AG04450 (cell line): ENCODE data around the gene ARHGEF25. TPM values are rescaled to one million over a fixed set of nuclear protein-coding genes. Genes with fewer than 3 reads are reported as not detected.
A peak's percentile ranks its signal among the peaks of the same experiment; 100 is the strongest.
"Not testable (repeated sequence)": the region's sequence is repeated elsewhere in the genome, so short reads cannot be mapped to it uniquely, and the experiment has no call there.

Experiments
- CTCF ChIA-PET: fragments of 300-600, 350-600 bp; formaldehyde crosslinking; extraction: SDS; loops from one replicate; lab custom pipeline; 2022; ENCODE audit warnings: antibody characterized with exemption, inconsistent platforms; lab: Charles Lee
- POLR2A ChIA-PET: fragments of 350-600 bp; formaldehyde crosslinking; extraction: SDS; loops from one replicate; lab custom pipeline; 2021; ENCODE audit warnings: antibody characterized with exemption, inconsistent platforms; lab: Yijun Ruan, JAX
- DNase-seq: peaks from one replicate; pipeline ENCODE4 v3.0.0-alpha.2; 2011; ENCODE audit warnings: low read depth, low spot score
- H3K27ac ChIP-seq: one replicate; pipeline ENCODE4 v1.5.1; 2012; ENCODE audit warnings: low read depth, low read length, control low read depth
- H3K27me3 ChIP-seq: one replicate; pipeline ENCODE4 v1.6.0; 2012; ENCODE audit warnings: low read length; ENCODE audit not compliant: control insufficient read depth, insufficient read depth
- H3K4me3 ChIP-seq: 2 replicates; pipeline ENCODE4 v1.5.1; 2011; ENCODE audit warnings: mild to moderate bottlenecking, low read depth, low read length, control low read depth
- H3K9me3 ChIP-seq: 2 replicates; pipeline ENCODE4 v1.5.1; 2012; ENCODE audit warnings: low read length; ENCODE audit not compliant: control insufficient read depth, insufficient read depth
- polyA plus RNA-seq: library from polyadenylated mRNA; depleted of rRNA; stranded (reverse); fragments of >200 nt; gene quantifications from 2 replicates; pipeline ENCODE4 v1.2.3, GENCODE V29; 2011
- TF ChIP-seq, protein P1 (sequence below): IDR thresholded peaks from 2 replicates; pipeline ENCODE4 v1.5.1; 2011; ENCODE audit warnings: low read depth, low read length, control low read depth, inconsistent platforms

The ARHGEF25 gene
- polyA plus RNA-seq, 1 experiment = 23.4 TPM

DNA sequence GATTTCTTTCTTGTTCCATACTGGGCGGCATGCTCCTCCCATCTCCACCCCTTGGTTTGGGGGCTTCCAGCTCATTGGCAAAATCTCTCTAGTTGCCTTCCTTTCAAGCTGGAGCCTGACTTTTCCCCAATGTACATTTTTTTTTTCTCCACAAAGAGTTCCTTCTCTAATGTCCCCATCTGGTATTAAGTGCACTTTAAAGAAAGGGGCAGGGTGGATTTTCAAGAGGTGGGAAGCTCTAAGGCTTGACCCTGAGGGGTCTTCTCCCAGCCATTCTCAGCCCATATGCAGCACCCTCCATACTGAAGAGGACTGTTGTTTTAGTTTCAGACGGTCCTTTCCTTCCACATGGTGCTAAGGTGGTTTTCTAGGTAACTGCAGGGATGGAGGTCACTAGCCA lies 26.1 kb upstream of the ARHGEF25 start:
- POLR2A ChIA-PET = interaction anchor here (0.7 to 1.0 kb wide), 2 partner anchors 18 to 126 kb away, joined by 3 to 5 read pairs; no protein-coding TSS in a partner anchor

DNA sequence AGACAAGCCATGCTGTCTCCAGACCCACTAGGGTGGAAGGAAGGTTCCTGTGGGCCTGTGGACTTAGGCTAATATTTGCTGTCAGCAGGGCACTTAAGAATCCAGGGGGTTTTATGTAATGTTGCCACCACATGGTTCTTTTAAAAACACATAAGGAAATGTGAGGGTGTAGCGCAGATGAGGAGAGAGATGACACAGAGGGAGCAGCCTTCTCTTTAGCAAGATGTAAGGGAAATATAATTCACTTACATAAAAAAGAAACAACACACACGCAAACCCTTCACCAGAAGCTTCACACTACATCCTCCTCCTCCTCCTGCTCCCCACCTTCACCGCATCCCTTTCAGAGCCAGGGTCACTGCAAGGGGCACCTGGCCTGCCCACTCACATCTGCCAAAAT lies 25.1 kb upstream of the ARHGEF25 start:
- Histone ChIP-seq H3K9me3 (no peaks in the 10 kb centered on the region; the same call in 1 of the 2 replicates), H3K4me3 (no peak overlapping the region), H3K27me3 (peaks cover 20% of the 10 kb centered on the region), H3K27ac (no peak overlapping the region)
- TF ChIP-seq, protein P1, sequence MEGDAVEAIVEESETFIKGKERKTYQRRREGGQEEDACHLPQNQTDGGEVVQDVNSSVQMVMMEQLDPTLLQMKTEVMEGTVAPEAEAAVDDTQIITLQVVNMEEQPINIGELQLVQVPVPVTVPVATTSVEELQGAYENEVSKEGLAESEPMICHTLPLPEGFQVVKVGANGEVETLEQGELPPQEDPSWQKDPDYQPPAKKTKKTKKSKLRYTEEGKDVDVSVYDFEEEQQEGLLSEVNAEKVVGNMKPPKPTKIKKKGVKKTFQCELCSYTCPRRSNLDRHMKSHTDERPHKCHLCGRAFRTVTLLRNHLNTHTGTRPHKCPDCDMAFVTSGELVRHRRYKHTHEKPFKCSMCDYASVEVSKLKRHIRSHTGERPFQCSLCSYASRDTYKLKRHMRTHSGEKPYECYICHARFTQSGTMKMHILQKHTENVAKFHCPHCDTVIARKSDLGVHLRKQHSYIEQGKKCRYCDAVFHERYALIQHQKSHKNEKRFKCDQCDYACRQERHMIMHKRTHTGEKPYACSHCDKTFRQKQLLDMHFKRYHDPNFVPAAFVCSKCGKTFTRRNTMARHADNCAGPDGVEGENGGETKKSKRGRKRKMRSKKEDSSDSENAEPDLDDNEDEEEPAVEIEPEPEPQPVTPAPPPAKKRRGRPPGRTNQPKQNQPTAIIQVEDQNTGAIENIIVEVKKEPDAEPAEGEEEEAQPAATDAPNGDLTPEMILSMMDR = no peak
- CTCF ChIA-PET = interaction anchor here (0.9 to 6.7 kb wide), 4 partner anchors 36 to 148 kb away, joined by 11 to 112 read pairs (median 48); partner anchors contain the start of genes B4GALNT1 and OS9
- no peak for DNase-seq
- POLR2A ChIA-PET = no interaction called here

More for the DNA sequence above, 26.1 kb upstream of the ARHGEF25 start:
- CTCF ChIA-PET = interaction anchor here (0.9 to 6.7 kb wide), 8 partner anchors 8 to 149 kb away, joined by 3 to 112 read pairs (median 45); partner anchors contain the start of genes B4GALNT1 and OS9
- DNase-seq = no peak
- peaks cover 22% of the 10 kb centered on the region for H3K27me3 ChIP-seq
- H3K9me3 ChIP-seq = no peaks in the 10 kb centered on the region
- TF ChIP-seq, protein P1 = no peak
- H3K4me3 ChIP-seq = no peak overlapping the region
- no peak overlapping the region for H3K27ac ChIP-seq

DNA sequence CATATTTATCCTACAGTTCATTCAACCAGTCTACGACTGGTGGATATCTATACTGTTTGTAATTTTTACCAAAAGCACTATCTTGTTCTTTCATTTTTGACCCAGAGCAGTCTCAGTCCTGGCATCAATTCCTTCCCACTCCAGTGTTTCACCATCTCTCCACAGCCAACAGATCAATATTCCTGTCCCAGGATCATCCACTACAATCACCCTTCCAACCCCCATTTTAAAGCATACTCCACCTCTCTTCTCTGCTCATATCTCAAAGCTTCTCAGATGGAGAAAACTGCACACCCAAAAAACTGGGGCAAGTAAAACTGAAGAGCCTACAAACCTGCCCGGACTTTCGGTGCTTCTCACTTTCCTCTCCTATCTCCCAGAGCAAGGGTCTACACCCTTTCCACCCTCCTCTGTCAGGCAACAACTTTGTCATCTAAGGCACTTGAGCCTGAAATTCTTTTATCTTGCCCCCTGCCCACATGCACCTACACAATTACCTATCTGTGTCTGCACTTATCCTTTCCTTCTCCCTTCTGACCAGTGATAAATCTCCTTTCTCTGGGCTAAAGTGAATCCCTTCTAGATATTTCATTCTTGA lies 24.3 kb upstream of the ARHGEF25 start:
- H3K27me3 ChIP-seq = peaks cover 20% of the 10 kb centered on the region
- TF ChIP-seq, protein P1 = no peak
- DNase-seq = no peak
- no peak overlapping the region for H3K4me3 ChIP-seq
- no peak overlapping the region for H3K27ac ChIP-seq
- ChIA-PET CTCF (interaction anchor here (4.3 kb wide), 1 partner anchor 47 kb away, joined by 59 read pairs; the partner anchor contains the start of gene B4GALNT1), POLR2A (no interaction called here)
- H3K9me3 ChIP-seq = no peaks in the 10 kb centered on the region; the same call in 1 of the 2 replicates

DNA sequence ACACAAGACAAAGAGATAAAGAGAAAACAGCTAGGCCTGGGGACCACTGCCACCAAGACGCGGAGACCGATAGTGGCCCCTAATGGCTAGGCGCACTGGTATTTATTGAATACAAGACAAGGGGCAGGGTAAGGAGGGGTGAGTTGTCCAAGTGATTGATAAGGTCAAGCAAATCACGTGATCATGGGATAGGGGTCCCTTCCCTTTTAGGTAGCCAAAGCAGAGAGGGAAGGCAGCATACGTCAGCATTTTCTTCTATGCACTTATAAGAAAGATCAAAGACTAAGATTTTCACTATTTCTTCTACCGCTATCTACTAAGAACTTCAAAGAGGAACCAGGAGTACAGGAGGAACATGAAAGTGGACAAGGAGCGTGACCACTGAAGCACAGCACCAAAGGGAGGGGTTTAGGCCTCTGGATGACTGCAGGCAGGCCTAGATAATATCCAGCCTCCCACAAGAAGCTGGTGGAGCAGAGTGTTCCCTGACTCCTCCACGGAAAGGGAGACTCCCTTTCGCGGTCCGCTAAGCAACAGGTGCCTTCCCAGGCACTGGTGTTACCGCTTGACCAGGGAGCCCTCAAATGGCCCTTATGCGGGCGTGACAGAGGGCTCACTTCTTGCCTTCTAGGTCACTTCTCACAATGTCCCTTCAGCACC lies 22.2 kb upstream of the ARHGEF25 start:
- H3K27me3 ChIP-seq = peaks cover 18% of the 10 kb centered on the region
- POLR2A ChIA-PET, H3K27ac ChIP-seq, H3K9me3 ChIP-seq, DNase-seq, H3K4me3 ChIP-seq: not testable (repeated sequence)
- CTCF ChIA-PET = interaction anchor here (1.4 kb wide), 1 partner anchor 44 kb away, joined by 4 read pairs; the partner anchor contains the start of gene B4GALNT1

DNA sequence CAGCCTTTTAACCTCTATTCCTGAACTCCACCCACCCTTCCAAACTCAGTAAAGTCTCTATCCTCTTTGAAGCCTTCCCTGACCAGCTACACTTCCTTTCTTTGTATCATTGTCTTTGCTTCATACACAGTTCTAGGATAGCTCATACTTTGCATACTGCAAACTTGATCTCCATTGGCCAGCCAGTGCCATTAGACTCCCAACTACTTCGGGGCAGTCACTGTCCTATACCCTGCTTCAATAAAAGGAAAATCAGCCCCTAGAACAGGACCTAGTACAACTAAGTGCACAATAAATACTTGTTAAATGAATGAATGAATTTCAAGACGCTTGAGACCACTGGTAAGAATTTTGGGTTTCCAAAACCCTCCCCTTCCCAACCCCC lies 20.8 kb upstream of the ARHGEF25 start:
- Histone ChIP-seq H3K27me3 (peaks cover 16% of the 10 kb centered on the region), H3K4me3 (peak overlapping the region; percentile 84), H3K9me3 (no peaks in the 10 kb centered on the region; the same call in 1 of the 2 replicates), H3K27ac (no peak overlapping the region)
- TF ChIP-seq, protein P1 = no peak
- POLR2A ChIA-PET = no interaction called here
- CTCF ChIA-PET = interaction anchor here (0.6 to 2.1 kb wide), 3 partner anchors 19 to 136 kb away, joined by 4 to 6 read pairs (median 6); partner anchors contain the start of gene B4GALNT1
- no peak for DNase-seq
